ENCODE measurements around the gene ZNF664.
"Not testable (repeated sequence)": the region's sequence is repeated elsewhere in the genome, so short reads cannot be mapped to it uniquely, and the experiment has no call there.

ZNF664 gene

GRCh38 chr12:123942238-123942653 is 30.8 kb upstream of the ZNF664 start:
- no peak for DNase-seq

- DNase-seq: no peak
These were observed 29.9 kb upstream of the ZNF664 start for GRCh38 chr12:123942911-123943648.

- DNase-seq: no peak
These were observed 29.2 kb upstream of the ZNF664 start for GRCh38 chr12:123943816-123944215.

- DNase-seq: no peak
These were observed 28.3 kb upstream of the ZNF664 start for GRCh38 chr12:123944696-123945095.

DNA sequence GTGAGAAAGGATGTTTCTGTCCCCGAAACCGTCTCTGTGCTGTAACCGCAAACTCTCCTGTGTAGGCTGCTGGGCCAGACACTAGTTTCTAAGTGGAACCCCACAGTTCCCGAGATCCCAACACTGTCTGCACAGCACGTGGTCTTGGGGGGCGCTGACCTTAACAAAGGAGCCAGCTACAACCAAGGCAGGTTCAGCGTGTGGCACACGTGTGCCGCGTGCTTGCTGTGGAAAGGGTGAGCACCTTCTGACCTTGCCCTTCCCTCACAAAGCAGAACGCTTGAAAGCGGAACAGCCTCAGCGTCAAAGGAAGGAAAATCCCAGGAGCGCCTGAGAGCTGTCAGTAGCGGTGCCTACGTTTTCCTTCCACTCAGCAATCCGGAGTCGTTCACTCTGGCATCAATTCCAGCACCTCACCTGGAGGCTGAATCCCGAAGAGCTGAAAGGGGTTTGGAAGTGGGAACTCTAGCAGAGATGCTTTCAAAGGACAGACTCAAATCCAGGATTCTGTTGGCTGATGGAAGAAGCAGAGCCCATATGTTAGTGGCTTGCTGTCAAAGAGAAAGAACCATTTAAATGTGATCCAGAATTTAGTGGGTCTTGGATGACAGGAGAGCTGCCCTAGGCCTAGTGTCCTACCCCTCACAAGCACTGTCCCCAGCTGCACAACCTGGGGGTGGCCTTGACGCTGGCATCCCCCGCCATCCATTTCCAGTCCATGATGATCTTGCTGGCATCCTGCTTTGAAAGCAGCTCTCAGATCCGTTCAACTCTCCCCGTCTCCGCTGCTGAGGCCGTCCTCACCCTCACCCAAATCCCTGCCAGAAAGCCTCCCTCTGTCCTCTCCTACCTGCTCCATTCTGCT is 27.5 kb upstream of the ZNF664 start:
- no peak for DNase-seq

- no peak for DNase-seq
These were observed 26.9 kb upstream of the ZNF664 start for GRCh38 chr12:123946152-123946515.

GRCh38 chr12:123946516-123947505 is 26.2 kb upstream of the ZNF664 start:
- not testable (repeated sequence) for DNase-seq

DNA sequence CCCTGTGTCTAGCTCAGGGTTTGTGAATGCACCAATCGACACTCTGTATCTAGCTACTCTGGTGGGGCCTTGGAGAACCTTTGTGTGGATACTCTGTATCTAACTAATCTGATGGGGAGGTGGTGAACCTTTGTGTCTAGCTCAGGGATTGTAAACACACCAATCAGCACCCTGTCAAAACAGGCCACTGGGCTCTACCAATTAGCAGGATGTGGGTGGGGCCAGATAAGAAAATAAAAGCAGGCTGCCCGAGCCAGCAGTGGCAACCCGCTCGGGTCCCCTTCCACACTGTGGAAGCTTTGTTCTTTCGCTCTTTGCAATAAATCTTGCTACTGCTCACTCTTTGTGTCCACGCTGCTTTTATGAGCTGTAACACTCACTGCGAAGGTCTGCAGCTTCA is 25.5 kb upstream of the ZNF664 start:
- DNase-seq: not testable (repeated sequence)

- no peak for DNase-seq
These were observed 24.6 kb upstream of the ZNF664 start for GRCh38 chr12:123948401-123948795.

DNA sequence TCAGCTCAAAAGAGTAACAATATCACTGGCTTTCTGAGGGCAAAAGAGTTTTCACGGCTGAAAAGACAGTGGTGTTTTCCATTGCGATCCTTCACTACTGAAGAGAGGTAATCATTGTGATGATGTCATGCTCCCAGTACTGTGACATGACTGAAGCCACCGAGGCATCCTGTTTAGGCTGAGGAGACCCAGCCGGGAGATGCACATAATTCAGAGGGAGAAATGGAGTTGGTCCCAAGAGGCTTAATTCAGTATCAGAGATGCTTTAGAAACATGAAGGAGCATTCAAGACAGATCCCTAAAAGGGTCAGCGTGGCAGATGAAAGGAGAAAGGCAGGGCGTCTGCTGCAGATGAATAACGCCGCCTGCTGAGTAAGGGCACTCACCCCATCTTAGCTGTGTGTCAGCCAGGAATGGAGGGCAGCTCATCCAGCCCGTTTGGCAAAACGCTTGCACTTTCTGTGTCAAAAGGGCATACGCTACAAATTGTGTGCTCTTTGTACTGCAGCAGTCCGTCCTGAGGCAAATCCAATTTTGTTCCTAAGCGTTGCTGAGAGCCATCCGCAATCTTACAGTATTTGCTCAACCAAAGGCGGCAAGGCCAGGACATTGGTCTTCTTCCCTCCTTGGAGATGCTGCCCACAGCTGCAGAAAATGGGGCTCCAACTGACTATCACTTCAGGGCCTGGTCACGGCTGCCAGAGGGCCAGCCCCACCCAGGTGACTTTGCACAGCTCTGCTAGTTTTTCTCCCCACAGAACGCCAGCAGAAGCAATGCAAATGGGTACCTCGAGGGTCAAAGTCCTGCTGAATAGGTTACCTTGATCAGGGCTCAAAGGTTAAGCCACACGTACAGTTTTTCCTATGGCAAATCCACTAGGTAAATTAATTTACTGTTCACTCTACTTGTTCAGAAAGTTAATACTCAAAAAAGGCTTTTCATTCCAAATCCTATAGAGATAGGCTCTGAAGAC is 23.9 kb upstream of the ZNF664 start:
- no peak for DNase-seq

DNA sequence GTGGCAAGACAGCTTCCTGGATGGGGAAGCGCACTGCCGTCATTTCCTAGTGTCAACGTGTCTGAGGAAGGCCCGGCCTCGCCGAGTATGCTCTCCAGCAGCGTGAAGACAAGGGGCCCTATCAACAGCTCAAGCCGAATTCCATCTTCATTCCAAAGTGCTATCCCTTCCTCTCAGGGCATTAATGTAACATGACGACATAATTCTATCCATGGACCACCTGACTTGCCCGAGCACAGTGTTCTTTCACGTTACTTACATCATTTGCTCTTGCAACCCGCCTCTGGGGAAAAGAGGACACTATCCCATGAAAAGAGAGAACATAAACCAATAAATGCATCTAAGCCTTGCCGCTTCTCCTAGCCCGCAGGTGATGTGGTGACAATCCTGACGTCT is 23.2 kb upstream of the ZNF664 start:
- DNase-seq: no peak

- no peak for DNase-seq
These were observed 22.3 kb upstream of the ZNF664 start for GRCh38 chr12:123950476-123951349.

DNA sequence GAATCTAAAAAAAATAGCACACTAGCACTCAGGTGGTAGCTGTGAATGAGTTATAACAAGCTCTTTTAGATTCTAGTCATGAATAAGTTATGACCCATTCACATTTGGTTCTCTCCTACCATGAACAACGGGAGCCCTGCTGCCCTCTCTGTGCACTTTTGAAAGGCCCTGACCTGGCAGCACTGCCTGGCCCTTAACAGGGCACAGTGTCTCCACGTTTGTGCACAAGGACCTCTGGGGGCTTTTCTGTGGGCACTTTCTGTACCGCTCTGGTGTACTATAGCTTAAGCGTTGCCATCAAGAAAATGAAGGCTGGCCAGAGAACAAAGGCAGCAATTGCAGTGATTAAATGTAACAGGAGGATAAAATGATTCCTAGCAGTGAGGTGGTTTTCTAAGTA is 21.5 kb upstream of the ZNF664 start:
- no peak for DNase-seq

DNA sequence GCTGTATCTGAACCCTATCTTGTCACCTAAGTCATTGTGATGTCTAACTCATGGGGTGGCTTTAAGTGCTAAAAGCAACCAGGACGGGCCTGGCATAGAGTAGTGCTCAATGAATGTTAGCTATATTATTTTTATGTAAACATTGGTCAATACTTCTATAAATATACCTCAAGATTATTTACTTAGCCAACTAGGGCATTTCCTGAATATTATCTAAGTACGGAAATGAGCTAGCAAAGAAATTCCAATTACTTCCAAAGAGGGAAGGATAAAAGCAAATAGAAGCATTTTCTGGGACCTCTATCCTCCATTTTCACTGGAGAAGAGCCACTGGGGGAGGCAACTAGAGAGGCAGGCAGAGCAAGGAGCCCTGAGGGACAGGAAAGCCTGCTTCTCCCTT is 21.0 kb upstream of the ZNF664 start:
- no peak for DNase-seq

- DNase-seq: no peak
These were observed 18.2 kb upstream of the ZNF664 start for GRCh38 chr12:123954647-123955350.

DNA sequence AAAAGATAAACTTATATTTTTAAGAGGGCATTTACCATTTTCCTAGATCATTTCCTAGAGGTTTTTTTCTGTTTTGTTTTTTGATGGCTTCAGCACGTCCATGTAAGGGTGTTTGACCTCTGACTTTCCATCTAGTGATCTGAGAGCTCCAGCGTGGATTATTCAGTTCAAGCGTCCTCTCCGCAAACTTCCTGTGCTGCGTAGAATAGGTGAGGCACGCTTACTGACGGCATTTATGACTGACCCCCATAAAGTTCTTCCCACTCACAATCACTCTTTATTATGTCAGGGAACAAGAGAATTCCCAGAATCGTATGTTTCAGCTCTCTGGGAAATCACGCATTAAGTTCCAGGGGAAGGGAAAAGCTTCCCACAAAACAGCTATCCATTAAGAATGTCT is 16.8 kb upstream of the ZNF664 start:
- no peak for DNase-seq

DNA sequence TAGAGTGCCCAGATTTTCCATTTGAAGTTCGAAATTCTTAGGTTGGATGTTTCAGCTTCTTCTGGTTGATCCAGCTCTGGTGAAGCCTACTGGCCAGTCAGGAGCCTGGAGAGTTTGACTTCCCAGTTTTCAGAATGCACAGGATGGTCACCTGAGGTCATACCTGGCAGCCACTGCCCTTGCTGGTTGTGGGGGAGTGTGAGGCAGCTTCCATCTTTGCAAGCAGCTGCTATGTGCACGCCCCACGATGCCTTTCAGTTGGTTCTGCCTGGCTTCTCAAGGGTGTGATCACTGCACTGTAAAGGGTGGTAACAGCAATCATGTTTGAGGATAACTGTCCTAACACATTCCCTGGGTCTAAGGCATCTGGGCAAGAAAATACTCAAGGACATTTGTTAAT is 15.8 kb upstream of the ZNF664 start:
- DNase-seq: no peak

GRCh38 chr12:123958462-123958861 is 14.6 kb upstream of the ZNF664 start:
- DNase-seq: no peak

- DNase-seq: no peak
These were observed 14.1 kb upstream of the ZNF664 start for GRCh38 chr12:123958876-123959275.

All from stimulated activated CD4-positive, alpha-beta T cell treated with anti-CD3 and anti-CD28 coated beads, Interleukin-12 subunit alpha, Interleukin-12 subunit beta, amount 100 ng/mL, for 4 hours (primary cell).